AG10803 (cell line): ENCODE measurements around the gene ADAMTS20.
A peak's percentile ranks its signal among the peaks of the same experiment; 100 is the strongest.
"Not testable (repeated sequence)": the region's sequence is repeated elsewhere in the genome, so short reads cannot be mapped to it uniquely, and the experiment has no call there.

Source experiments
- DNase-seq: peaks from one replicate; pipeline ENCODE4 v3.0.0; 2010; ENCODE audit warnings: low read depth
- H3K4me3 ChIP-seq: 2 replicates; pipeline ENCODE4 v1.5.1; 2011; ENCODE audit warnings: mild to moderate bottlenecking, low read length, control low read depth
- CTCF ChIP-seq: conservative IDR thresholded peaks from 2 replicates; pipeline ENCODE4 v1.5.1; 2011; ENCODE audit warnings: mild to moderate bottlenecking, low read length, control low read depth, inconsistent platforms

The ADAMTS20 gene

GRCh38 chr12:43550831-43551271 is 1.2 kb downstream of the ADAMTS20 start:
- no peak for DNase-seq
- H3K4me3 ChIP-seq = no peak overlapping the region
- no peak for TF ChIP-seq CTCF

- no peak overlapping the region for H3K4me3 ChIP-seq
- TF ChIP-seq CTCF = no peak
- DNase-seq = no peak
These were observed 7.3 kb downstream of the ADAMTS20 start for GRCh38 chr12:43544703-43545102.

- TF ChIP-seq CTCF = no peak
- DNase-seq = no peak
- H3K4me3 ChIP-seq = no peak overlapping the region
These were observed 11.5 kb downstream of the ADAMTS20 start for GRCh38 chr12:43540470-43540869.

- DNase-seq, H3K4me3 ChIP-seq: not testable (repeated sequence)
These were observed 14.3 kb downstream of the ADAMTS20 start for GRCh38 chr12:43537675-43538074.

GRCh38 chr12:43516045-43516444 is 36.0 kb downstream of the ADAMTS20 start:
- no peak for DNase-seq
- TF ChIP-seq CTCF = no peak
- H3K4me3 ChIP-seq = no peak overlapping the region

GRCh38 chr12:43501703-43502102 is 50.3 kb downstream of the ADAMTS20 start:
- peak; percentile 18 for DNase-seq
- no peak overlapping the region for H3K4me3 ChIP-seq
- TF ChIP-seq CTCF = peak; percentile 66

GRCh38 chr12:43493261-43493797 is 58.7 kb downstream of the ADAMTS20 start:
- no peak overlapping the region for H3K4me3 ChIP-seq
- TF ChIP-seq CTCF = no peak
- no peak for DNase-seq
